Activated T-cell treated with anti-CD3 and anti-CD28 coated beads for 1 hour (primary cell): ENCODE measurements around the gene OR52E8.
A peak's percentile ranks its signal among the peaks of the same experiment; 100 is the strongest.

Experiments
- DNase-seq: peaks from one replicate; pipeline ENCODE4 v3.0.0-alpha.2; 2020; ENCODE audit warnings: low read depth

OR52E8 gene

DNA sequence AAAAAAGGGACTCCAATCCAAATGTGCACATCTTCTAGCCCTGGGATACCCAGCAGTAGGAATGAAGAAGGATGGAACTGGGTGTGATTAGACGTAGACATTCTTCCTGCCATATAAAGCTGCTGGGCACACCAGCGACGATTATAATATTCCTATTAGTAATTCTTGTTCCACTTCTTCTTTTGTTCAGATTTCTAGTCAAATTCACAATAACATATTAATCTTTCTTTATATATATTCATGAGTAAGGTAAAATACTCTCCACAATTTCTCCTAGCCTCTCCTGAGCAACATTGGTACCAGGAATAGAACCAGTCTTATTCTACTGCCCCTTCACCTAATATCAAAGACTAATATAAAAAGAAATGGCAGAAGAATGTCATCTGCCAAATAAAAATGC, at the start of gene OR52E8:
Gene OR52E8, minus strand, starts transcription at position 101 of the 400 bp plus-strand sequence. Its CDS starts 0 bp downstream, at position 101.
- no peak for DNase-seq

DNA sequence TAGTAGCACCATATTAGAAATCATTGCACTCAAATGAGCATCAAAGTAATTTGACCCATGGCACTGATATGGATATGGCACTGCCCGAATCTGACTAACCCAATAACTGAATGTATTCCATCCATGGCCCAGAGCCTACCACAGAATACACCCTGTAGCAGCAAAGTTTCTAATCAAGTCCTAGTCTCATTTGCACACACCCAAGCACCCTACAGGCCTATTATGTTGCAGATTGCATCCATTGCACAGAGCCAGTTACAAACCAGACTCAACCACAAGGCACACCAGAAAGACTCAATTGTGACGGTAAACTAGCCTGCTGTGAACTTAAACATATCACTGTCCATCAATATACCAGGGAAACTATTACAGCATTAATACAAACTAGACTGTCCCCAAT, 42.0 kb upstream of the OR52E8 start:
- DNase-seq: no peak

DNA sequence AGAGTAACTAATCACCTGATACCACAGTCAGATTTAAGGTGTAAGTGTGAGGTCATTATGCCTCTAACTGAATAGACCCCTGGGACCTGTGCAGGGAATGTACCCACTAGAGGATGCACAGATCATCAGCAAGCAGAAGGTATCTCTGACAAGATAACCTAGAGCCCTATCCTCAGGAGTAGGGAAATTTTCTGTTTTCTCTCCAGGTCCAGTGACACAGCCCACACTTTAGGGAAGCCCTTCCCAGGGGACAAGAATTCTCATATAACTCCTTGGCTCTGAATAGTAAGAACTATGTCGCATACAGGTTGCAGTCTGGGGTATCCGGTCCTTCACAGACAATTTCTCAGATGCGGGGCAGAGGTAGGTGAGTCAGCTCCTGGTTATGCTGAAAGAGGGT, 35.4 kb upstream of the OR52E8 start, which contains the start of gene OR52E5:
Gene OR52E5, plus strand, starts transcription at position 301 of the 400 bp plus-strand sequence. CDS start 7,569 bp downstream, outside the sequence.
- DNase-seq: no peak

DNA sequence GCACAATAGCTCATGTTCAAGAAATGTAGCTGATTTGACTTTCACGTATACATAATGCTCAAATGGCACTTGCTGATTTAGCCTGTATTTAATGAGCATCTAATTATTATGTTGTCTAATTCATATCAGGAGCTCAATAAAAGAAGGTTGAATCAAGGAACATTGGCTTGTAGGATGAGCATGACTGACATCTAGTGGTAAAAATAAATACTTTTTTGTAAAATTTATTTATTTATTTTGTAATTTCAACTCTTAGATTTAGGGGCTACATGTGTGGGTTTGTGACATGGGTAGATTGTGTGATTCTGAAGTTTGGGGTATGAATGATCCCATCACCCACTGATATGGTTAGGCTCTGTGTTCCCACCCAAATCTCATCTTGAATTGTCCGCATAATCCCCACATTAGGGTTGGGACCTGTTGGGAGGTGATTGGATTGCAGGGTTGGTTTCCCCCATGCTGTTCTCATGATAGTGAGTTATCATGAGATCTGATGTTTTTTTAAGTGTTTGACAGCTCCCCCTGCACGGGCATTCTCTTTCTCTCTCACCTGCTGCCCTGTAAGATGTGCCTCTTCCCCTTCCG, 33.8 kb upstream of the OR52E8 start:
- DNase-seq: no peak

DNA sequence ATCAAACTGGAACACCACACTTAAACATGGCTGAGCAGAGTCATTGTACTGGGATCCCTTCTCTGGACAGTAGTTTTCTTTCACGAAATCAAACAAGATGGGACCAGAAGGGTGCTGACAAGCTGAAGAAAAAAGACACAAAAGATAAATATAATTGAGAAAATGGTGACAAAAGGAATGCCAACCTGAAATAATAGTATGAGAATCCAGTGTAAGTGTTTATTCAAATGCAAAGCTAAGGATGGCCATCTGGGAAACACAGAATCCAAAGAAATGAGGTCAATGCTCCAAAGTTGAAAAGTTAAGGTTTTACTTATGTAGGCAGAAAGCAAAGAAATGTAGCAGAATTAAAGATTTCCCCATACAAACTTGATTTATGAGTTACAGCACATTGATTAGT, 30.2 kb upstream of the OR52E8 start:
- DNase-seq: no peak

DNA sequence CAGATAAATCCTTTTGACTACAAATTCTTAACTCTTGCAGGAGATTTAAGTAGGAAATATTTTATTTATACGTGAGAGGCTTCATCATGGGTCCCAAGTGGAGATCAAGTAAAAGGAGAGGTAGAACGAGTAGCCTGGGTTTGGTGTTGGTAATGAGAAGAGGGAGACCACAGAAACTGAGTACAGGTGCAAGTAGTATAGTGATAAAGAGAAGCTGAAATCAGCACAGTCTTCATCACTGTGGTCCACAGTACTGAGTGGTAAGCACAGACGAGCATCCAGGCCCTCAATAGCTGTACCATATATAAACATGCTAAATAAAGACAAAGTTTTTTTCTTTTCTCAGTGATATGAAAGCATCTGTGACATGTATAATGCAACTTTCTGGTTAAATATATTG, 29.7 kb upstream of the OR52E8 start:
- no peak for DNase-seq

DNA sequence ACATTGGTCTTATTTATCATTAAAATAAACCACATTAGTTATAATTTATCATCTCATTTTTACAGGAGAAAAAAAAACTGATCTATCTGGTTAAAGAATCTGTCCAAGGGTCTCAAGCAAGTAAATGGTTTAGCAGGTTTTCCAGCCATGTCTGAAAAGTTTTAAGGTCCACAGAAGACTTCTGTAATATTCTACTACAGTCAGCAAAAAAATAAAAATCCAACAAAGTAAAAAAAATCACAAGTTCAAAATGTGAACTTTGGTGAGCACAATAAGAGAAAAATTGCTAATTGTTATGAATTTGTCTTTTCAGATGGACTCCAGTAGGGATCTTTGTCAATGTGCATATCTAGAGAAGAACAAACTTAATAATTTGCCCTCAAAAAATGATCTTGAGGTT, 24.3 kb upstream of the OR52E8 start:
- DNase-seq: no peak

DNA sequence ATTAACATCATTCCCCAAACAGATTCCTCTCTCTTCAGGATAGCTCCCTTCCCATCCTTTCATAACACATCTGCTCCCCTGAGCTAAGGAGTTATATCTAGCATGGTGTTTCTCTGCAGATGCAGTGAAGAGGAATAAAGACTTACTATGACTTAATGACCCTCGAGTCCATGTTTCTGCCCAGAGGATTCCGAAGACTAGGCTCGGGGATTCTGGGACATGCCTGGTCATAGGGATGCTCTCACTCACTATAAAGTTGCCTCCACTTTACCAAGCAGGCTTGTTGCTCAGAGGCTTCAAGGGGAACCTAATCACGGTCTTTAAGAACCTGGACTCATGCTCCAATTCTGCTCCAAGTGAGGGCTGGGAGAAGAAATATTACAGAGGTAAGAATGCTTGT, 22.8 kb upstream of the OR52E8 start, which contains the start of gene OR52E4:
Gene OR52E4, plus strand, starts transcription at position 301 of the 400 bp plus-strand sequence. CDS start 3,664 bp downstream, outside the sequence.
- DNase-seq: no peak

DNA sequence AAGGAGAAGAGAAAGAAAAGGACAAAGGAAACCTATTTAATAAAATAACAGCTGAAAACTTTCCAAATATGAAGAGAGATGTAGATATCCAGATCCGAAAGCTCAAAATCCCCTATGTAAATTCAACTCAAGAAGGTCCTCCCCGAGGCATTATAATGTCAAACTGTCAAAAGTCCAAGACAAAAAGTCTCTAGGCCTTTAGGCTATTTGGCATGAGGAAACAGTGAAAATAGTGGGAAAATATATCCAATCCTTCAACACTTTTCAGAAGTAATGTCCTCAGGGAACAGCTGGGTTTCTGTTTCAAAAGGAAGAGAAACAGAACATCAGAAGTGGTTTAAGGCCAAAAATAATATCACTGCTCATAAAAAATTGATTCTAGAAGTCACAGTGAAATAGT, 21.1 kb upstream of the OR52E8 start:
- no peak for DNase-seq

DNA sequence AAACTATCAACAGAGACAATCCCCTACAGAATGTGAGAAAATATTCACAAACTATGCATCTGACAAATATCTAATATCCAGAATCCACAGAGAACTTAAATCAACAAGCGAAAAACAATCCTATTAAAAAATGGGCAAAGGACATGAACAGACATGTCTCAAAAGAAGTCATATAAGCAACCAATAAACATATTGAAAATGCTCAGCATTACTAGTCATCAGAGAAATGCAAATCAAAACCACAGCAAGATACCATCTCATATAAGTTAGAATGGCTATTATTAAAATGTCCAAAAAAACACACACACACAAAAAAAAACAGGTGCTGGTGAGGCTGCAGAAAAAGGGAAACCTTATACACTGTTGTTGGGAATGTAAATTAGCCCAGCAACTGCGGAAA, 8.3 kb upstream of the OR52E8 start:
- no peak for DNase-seq

DNA sequence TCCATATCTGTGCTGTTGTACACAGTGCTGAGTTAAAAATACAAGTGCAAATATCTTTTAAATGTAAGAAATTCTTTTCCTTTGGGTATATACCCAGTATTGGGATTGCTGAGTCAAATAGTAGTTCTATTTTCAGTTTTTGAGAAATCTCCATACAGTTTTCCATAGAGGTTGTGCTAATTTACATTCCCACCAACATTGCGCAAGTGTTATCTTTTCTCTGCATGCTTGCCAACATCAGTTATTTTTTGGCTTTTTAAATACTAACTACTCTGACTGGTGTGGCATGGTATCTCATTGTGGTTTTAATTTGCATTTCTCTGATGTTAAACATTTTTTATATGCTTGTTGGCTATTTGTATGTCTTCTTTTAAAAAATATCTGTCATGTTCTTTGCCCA, 6.5 kb downstream of the OR52E8 start:
- no peak for DNase-seq

DNA sequence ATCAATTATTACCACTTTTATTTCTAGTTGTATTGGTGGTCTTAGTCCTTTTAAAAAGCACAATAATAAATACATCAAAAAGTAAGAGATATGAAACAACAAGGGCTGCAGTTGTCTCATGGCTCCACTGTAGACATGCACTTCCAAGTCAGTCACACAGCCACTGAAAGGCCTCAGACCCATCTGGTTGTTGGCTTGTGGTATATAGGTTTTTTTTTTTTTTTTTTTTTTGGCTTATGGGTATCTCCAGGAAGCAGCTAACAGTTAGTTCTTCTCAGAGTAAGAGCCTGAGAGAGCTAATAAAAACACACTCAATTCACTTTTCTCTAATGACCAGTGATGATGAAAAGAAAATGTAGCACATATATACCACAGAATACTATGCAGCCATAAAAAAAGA, 9.8 kb downstream of the OR52E8 start:
- no peak for DNase-seq

DNA sequence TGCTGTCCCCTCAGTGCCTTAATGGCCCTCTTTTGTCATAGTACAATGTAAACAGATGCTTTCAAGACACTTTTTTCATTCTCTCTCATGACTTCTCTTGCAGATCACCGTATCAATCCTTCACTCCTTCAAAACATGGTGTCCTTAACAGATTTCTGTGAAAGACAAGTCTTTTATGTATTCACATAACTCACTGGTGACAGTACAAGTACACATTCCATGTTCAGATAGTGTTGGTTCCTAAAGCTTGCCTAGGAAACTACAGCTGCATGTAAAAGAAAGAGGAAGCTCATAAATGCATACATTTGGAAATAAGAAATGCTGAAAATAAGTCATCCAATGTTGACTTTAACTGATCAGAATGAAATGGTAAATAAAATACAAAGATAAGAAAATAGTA, 10.8 kb downstream of the OR52E8 start:
- no peak for DNase-seq

DNA sequence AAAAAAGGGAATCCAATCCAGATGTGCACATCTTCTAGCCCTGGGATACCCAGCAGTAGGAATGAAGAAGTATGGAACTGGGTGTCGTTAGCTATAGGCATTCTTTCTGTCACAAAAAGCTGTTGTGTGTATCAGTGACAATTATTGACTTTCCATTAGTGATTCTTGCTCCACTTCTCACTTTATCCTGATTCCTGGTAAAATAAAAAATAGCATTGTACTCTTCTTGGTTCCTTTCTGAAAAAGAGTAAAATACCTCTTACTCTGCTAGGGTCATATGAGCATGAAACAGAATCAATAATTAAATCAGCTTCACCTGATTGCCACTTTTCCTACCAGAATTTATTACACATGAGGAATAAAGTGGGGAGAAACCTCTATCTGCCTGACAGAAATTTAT, 15.7 kb downstream of the OR52E8 start, which contains the start of gene OR52E6:
Gene OR52E6, minus strand, starts transcription at position 101 of the 400 bp plus-strand sequence. Its CDS starts 0 bp downstream, at position 101.
- DNase-seq: no peak

DNA sequence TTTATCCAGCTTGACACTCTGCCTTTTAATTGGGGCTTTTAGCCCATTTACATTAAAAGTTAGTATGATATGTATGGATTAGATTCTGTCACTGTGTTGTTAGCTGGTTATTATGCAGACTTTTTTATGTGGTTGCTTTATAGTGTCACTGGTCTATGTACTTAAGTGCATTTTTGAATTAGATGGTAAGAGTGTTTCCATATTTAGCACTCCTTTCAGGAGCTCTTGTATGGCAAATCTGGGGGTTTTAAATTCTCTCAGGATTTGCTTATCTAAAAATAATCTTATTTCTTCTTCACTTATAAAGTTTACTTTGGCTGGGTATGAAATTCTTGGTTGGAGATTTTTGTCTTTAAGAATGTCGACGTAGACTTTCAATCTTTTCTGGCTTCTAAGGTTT, 19.8 kb downstream of the OR52E8 start:
- no peak for DNase-seq

DNA sequence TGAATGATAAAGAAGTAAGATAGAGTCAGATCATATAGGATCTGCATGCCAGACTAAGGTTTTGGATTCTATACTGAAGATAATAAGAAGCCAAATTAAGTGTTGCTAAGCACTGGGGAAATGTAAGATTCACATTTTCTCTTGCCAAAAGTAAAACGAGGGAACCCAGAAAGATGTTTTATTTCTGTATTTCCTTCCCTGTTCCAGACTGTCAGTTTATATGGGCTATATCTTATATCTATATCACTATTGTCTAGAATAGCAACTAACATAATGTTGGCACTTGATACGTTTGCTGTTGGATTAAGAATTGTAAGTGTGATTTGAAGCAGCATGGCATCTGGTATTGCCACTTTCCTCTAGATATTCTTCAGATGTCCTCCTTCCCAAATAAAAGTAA, 24.0 kb downstream of the OR52E8 start:
- DNase-seq: no peak

DNA sequence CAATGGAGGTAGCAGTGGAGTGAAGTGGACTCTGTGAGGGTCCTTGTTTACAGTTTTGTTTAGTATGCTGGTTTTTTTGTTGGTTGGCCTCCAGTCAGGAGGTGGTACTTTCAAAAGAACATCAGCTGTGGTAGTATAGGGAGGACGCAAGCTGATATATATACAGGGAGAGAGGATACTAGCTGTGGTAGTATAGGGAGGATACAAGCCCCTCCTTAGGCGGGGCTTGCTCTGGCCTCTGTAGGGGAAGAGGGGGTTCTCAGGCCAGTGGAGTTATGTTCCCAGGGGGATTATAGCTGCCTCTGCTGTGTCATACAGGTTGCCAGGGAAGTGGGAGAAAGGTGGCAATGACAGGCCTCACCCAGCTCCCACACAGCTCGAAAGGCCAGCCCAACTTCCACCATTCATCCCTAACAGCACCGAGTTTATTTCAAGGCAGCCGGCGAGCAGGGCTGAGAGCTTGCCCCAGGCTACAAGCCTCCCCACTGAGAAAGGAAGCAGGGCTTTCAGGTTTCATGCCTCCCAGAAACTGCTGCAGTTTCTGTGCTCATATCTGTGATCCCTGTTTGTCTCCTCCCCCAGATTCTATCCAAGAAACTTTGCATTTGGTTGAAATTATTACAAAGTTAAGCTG, 26.2 kb downstream of the OR52E8 start:
- DNase-seq: no peak

DNA sequence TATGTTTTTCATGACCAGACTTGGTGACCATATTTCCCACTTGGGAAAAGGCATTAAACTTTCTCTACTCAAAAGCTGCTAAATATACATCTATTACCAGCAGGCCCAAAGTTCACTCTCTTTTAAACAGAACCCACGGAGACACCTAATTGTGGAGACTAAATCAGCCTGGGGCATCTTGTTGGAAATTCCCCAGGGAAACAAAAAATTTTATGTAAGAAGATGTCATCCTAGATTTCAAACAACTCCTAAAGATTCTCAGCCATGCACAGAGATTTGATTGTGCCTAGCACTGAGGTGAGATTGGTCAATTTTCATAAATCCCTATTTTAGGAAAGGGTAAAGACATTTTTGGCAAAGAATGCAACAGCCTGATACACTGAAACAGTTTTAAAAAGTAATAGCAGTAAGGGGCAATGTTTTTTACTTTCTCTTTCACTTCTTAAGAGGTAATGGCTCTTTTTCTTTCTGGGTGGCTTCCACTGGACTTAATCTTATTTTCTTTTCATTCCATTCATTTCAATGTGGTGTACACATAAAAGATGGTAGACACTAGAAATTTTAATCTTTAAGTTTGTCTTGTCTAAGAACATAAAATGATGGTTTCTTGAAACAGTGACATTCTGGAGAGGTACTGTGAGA, 39.1 kb downstream of the OR52E8 start:
- no peak for DNase-seq

DNA sequence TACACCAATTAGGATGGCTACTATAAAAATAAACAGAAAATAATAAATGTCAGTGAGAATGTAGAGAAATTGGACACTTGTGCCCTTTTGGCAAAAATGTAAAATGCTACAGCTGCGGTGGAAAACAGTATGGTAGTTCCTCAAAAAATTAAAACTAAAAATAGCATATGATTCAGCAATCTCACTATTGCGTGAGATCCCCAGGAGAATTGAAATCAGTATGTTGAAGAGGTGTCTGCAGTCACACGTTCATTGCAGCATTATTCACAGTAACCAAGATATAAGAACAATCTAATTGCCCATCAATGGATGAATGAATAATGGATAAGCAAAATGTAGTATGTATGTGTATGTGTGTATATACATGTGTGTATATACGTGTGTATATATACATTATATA, 42.0 kb downstream of the OR52E8 start:
- DNase-seq: no peak

DNA sequence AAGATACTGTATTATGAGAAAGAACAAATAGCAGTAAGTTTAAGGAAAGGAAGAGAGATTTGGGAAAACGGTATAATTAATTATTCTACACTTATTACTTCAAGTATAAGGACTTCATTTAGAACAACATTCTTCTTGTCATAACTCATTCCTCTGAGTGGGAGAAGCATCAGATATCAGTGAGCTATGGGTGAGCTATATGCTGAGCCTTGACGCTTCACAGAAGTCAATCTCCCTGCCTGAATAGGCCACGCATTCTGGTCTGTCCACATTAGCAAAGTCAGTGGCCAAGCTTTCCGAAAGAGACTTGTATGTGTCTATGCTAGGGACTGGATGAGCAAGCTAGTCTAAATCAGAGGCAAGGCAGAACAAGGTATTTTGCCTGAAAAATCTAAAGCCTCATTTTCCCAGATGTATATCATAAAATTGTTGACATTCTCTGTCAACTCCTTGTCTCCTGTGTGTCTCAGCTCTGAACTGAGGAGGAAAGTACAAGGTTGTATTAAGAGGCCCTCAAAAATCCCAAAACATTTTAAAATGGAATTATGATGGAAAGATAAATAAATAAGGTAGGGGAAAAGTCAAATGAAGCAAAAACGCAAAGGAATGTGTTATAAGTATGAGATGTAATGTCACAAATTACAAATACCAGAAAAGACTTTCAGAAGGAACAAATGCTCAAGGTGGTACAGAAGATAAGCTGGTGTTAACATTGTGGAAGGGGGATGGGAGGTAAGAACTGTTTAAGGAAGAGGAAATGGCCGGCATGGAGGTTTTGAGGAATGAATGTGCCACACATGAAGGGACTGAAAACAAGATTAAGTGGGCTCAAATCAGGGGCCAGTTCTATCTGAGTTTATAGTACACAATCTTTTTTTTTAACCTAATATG, 47.3 kb downstream of the OR52E8 start:
- DNase-seq: no peak

DNA sequence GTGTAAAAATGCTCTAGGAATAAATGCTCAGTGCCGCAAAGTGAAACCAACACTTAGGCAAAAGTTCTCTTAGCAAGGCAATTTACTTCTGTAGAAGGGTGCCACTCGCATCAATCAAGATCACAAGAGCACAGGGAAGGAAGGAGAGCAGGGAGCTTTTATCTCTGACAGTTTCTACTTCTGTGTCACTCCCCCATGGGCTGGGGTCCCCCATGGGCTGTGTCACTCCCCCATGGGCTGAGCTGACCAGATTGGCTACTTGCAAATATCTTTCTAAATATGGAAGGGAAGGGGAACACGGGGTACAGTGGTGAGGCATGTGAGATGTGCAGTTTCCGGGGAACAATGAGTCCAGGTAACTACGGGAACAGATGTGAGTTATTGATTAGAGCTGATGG, 48.4 kb downstream of the OR52E8 start:
- DNase-seq: no peak

DNA sequence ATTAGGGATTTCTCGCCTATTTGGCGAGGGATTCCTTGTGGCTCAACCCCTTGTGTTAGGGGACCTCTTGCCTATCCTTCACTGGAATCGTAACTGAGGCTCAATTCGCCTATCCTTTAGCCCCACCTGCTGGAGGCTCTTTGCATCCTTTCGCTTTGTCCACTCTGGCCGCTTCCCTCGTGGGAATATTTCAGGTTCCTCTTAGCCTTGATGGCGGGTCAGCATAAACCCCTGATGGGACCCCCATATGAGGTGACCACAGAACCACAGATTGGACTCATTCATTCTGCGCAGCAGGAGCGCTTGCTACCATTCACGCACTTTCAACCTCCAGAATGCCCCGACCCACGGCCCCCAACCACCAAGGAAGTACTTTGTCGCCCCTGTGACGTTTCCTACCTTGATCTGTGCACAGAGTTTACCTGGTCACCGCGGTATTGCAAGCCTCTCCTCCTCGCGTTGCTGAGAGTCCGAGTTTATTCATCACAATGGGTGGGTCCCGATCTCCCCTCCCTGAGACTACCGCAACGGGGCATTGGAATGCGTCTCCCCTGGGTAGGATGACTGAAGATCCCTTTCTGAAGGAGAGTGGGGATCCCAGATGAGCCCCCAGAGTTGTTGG, 48.9 kb downstream of the OR52E8 start, which contains the start of gene OR52N2:
Gene OR52N2, plus strand, starts transcription at position 425 of the 622 bp plus-strand sequence. CDS start 11,412 bp downstream, outside the sequence.
- DNase-seq: peak; percentile 60
